ENCODE measurements around the gene CCL22.

DNA sequence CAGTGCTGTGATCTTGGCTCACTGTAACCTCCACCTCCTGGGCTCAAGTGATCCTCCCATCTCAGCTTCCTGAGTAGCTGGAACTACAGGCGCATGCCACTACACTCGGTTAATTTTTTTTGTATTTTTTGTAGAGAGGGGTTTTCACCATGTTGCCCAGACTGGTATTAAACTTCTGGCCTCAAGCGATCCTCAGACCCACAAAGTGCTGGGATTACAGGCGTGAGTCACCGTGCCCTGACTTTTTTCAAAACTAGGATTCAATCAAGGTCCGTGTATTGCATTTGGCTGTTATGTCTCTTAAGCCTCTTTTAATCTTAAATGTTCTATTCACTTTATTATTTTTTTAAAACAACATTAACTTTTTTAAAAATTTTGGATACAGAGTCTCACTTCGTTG is 4.3 kb upstream of the CCL22 start:
- no peak for TF ChIP-seq HDAC2 (IDR thresholded peaks at IDR 0.05)
- TF ChIP-seq EHF (CRISPR knock-in tag; IDR thresholded peaks at IDR 0.05) = no peak
- TF ChIP-seq, protein P1, sequence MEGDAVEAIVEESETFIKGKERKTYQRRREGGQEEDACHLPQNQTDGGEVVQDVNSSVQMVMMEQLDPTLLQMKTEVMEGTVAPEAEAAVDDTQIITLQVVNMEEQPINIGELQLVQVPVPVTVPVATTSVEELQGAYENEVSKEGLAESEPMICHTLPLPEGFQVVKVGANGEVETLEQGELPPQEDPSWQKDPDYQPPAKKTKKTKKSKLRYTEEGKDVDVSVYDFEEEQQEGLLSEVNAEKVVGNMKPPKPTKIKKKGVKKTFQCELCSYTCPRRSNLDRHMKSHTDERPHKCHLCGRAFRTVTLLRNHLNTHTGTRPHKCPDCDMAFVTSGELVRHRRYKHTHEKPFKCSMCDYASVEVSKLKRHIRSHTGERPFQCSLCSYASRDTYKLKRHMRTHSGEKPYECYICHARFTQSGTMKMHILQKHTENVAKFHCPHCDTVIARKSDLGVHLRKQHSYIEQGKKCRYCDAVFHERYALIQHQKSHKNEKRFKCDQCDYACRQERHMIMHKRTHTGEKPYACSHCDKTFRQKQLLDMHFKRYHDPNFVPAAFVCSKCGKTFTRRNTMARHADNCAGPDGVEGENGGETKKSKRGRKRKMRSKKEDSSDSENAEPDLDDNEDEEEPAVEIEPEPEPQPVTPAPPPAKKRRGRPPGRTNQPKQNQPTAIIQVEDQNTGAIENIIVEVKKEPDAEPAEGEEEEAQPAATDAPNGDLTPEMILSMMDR (IDR thresholded peaks at IDR 0.05) = no peak
- TF ChIP-seq, protein P2, sequence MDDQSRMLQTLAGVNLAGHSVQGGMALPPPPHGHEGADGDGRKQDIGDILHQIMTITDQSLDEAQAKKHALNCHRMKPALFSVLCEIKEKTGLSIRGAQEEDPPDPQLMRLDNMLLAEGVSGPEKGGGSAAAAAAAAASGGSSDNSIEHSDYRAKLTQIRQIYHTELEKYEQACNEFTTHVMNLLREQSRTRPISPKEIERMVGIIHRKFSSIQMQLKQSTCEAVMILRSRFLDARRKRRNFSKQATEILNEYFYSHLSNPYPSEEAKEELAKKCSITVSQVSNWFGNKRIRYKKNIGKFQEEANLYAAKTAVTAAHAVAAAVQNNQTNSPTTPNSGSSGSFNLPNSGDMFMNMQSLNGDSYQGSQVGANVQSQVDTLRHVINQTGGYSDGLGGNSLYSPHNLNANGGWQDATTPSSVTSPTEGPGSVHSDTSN (IDR thresholded peaks at IDR 0.05) = no peak
- TF ChIP-seq MAFK (IDR thresholded peaks at IDR 0.05; ENCODE audit: partially characterized antibody) = no peak
- no peak for TF ChIP-seq ZFP36 (IDR thresholded peaks at IDR 0.05; ENCODE audit: borderline replicate concordance, partially characterized antibody)
- TF ChIP-seq, protein P3, sequence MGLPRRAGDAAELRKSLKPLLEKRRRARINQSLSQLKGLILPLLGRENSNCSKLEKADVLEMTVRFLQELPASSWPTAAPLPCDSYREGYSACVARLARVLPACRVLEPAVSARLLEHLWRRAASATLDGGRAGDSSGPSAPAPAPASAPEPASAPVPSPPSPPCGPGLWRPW (IDR thresholded peaks at IDR 0.05) = no peak

Measured in A549 (cell line).